ES-I3 (cell line): ENCODE results near the gene PCDHA1.
"Not testable (repeated sequence)": the region's sequence is repeated elsewhere in the genome, so short reads cannot be mapped to it uniquely, and the experiment has no call there.

Experiments
- H3K36me3 ChIP-seq: 2 replicates; pipeline ENCODE4 v1.6.1; 2013; ENCODE audit warnings: mild to moderate bottlenecking, low read length, control low read depth, moderate library complexity; ENCODE audit not compliant: insufficient read depth
- H3K4me1 ChIP-seq: 2 replicates; pipeline ENCODE4 v1.6.1; 2013; ENCODE audit warnings: mild to moderate bottlenecking, control low read depth, low read length; ENCODE audit not compliant: insufficient read depth
- H3K9ac ChIP-seq: 2 replicates; pipeline ENCODE4 v1.6.1; 2013; ENCODE audit warnings: low read depth, mild to moderate bottlenecking, low read length, moderate library complexity
- H3K9me3 ChIP-seq: 2 replicates; pipeline ENCODE4 v1.6.1; 2013; ENCODE audit warnings: mild to moderate bottlenecking, low read length, moderate library complexity; ENCODE audit not compliant: control insufficient read depth, insufficient read depth

Gene PCDHA1

DNA sequence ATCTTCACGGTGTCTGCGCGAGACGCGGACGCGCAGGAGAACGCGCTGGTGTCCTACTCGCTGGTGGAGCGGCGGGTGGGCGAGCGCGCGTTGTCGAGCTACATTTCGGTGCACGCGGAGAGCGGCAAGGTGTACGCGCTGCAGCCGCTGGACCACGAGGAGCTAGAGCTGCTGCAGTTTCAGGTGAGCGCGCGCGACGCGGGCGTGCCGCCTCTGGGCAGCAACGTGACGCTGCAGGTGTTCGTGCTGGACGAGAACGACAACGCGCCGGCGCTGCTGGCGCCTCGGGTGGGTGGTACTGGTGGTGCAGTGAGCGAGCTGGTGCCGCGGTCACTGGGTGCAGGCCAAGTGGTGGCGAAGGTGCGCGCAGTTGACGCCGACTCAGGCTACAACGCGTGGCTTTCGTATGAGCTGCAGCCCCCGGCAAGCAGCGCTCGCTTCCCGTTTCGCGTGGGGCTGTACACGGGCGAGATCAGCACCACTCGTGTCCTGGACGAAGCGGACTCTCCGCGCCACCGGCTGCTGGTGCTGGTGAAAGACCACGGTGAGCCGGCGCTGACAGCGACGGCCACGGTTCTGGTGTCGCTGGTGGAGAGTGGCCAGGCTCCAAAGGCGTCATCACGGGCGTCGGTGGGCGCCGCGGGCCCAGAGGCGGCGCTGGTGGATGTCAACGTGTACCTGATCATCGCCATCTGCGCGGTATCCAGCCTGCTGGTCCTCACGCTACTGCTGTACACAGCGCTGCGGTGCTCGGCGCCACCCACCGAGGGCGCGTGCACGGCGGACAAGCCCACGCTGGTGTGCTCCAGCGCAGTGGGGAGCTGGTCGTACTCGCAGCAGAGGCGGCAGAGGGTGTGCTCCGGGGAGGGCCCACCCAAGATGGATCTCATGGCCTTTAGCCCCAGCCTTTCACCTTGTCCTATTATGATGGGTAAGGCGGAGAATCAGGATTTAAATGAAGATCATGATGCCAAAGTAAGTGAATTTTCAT lies 43.9 kb downstream of the PCDHA1 start:
- H3K9ac ChIP-seq, H3K9me3 ChIP-seq, H3K36me3 ChIP-seq, H3K4me1 ChIP-seq: not testable (repeated sequence)

DNA sequence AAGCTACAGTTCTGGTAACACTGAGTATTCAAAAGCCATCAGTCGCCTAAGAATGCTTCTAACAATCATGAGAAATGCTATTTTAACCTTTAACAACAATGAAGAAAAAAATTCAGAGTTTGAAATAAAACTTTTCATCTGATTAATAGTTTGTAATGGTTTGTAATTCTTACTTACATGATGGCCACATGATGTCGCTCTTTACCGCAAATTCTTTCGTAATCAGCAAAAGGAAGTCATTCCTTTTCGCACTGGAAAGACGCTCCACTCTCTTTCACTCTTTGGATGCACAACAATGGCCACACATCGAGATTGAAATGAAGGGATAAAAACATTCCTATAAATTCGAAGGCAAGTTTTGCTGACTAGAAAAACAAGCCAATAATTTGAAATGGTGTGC lies 48.1 kb downstream of the PCDHA1 start, which contains the start of gene PCDHA7:
Gene PCDHA7 (plus strand): TSS at position 277 of the 400 bp plus-strand sequence. CDS start 115 bp downstream, at position 392.
- Histone ChIP-seq H3K9ac (no peak within 1 kb of the TSS), H3K9me3 (no peaks in the 10 kb centered on the region), H3K4me1 (no peaks in the 10 kb centered on the region), H3K36me3 (no peaks in the 10 kb centered on the region)

DNA sequence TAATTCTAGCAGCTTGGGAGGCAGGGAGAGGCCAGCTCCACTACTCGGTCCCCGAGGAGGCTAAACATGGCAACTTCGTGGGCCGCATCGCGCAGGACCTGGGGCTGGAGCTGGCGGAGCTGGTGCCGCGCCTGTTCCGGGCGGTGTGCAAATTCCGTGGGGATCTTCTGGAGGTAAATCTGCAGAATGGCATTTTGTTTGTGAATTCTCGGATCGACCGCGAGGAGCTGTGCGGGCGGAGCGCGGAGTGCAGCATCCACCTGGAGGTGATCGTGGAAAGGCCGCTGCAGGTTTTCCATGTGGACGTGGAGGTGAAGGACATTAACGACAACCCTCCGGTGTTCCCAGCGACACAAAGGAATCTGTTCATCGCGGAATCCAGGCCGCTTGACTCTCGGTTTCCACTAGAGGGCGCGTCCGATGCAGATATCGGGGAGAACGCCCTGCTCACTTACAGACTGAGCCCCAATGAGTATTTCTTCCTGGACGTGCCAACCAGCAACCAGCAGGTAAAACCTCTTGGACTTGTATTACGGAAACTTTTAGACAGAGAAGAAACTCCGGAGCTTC lies 48.6 kb downstream of the PCDHA1 start:
- not testable (repeated sequence) for H3K36me3 ChIP-seq, H3K4me1 ChIP-seq, H3K9me3 ChIP-seq, H3K9ac ChIP-seq

DNA sequence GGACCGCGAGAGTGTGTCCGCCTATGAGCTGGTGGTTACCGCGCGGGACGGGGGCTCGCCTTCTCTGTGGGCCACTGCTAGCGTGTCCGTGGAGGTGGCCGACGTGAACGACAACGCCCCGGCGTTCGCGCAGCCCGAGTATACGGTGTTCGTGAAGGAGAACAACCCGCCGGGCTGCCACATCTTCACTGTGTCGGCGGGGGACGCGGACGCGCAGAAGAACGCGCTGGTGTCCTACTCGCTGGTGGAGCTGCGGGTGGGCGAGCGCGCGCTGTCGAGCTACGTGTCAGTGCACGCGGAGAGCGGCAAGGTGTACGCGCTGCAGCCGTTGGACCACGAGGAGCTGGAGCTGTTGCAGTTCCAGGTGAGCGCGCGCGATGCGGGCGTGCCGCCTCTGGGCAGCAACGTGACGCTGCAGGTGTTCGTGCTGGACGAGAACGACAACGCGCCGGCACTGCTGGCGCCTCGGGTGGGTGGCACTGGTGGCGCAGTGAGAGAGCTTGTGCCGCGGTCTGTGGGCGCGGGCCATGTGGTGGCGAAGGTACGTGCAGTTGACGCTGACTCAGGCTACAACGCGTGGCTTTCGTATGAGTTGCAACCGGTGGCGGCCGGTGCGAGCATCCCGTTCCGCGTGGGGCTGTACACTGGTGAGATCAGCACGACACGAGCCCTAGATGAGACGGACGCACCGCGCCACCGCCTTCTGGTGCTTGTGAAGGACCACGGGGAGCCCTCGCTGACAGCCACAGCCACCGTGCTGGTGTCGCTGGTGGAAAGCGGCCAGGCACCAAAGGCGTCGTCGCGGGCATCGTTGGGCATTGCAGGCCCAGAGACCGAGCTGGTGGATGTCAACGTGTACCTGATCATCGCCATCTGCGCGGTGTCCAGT lies 49.9 kb downstream of the PCDHA1 start:
- no peak overlapping the region for H3K9ac ChIP-seq
- no peaks in the 10 kb centered on the region for H3K36me3 ChIP-seq
- H3K9me3 ChIP-seq = no peaks in the 10 kb centered on the region
- no peaks in the 10 kb centered on the region for H3K4me1 ChIP-seq

DNA sequence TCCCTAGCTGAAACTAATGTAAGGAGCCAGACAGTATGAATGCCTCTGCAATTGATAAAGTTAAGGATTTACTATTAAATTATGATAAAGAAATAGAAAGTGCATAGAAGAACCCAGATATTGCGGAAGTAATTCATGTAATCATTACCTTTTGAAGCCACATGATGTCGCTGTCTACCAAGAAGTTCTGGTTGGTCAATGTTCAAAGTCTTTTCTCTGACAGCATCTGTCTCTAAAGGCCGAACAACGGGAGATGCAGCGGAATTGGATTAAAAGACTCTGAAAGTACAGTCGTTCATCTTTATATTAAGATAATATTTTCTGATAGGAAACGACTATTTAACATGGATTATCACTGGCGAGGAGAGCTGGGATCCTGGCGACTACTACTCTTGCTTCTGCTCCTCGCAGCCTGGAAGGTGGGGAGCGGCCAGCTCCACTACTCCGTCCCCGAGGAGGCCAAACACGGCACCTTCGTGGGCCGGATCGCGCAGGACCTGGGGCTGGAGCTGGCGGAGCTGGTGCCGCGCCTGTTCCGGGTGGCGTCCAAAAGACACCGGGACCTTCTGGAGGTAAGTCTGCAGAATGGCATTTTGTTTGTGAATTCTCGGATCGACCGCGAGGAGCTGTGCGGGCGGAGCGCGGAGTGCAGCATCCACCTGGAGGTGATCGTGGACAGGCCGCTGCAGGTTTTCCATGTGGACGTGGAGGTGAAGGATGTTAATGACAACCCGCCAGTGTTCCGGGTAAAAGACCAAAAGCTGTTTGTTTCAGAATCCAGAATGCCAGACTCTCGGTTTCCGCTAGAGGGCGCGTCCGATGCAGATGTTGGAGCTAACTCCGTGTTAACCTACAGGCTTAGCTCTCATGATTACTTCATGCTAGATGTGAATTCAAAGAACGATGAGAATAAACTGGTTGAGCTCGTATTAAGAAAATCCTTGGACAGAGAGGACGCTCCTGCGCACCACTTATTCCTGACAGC lies 55.3 kb downstream of the PCDHA1 start, which contains the start of gene PCDHA8:
Gene PCDHA8 (plus strand): TSS at position 210 of the 985 bp plus-strand sequence. CDS start 135 bp downstream, at position 345.
- H3K4me1 ChIP-seq = no peaks in the 10 kb centered on the region
- H3K9ac ChIP-seq = no peak within 1 kb of the TSS; the same call in 1 of the 2 replicates

DNA sequence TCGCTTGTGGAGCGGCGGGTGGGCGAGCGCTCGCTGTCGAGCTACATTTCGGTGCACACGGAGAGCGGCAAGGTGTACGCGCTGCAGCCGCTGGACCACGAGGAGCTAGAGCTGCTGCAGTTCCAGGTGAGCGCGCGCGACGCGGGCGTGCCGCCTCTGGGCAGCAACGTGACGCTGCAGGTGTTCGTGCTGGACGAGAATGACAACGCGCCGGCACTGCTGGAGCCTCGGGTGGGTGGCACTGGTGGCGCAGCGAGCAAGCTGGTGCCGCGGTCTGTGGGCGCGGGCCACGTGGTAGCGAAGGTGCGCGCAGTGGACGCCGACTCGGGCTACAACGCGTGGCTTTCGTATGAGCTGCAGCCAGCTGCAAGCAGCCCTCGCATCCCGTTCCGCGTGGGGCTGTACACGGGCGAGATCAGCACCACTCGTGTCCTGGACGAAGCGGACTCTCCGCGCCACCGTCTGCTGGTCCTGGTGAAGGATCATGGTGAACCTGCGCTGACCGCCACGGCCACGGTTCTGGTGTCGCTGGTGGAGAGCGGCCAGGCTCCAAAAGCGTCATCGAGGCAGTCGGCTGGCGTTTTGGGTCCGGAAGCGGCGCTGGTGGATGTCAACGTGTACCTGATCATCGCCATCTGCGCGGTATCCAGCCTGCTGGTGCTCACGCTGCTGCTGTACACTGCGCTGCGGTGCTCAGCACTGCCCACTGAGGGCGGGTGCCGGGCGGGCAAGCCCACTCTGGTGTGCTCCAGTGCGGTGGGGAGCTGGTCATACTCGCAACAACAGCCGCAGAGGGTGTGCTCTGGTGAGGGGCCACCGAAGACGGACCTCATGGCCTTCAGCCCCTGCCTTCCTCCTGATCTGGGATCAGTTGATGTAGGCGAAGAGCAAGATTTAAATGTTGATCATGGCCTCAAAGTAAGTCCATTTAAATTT lies 57.1 kb downstream of the PCDHA1 start:
- no peak overlapping the region for H3K9ac ChIP-seq

More for the DNA sequence above, 55.3 kb downstream of the PCDHA1 start, which contains the start of gene PCDHA8:
- H3K36me3 ChIP-seq = no peaks in the 10 kb centered on the region
- no peaks in the 10 kb centered on the region for H3K9me3 ChIP-seq

DNA sequence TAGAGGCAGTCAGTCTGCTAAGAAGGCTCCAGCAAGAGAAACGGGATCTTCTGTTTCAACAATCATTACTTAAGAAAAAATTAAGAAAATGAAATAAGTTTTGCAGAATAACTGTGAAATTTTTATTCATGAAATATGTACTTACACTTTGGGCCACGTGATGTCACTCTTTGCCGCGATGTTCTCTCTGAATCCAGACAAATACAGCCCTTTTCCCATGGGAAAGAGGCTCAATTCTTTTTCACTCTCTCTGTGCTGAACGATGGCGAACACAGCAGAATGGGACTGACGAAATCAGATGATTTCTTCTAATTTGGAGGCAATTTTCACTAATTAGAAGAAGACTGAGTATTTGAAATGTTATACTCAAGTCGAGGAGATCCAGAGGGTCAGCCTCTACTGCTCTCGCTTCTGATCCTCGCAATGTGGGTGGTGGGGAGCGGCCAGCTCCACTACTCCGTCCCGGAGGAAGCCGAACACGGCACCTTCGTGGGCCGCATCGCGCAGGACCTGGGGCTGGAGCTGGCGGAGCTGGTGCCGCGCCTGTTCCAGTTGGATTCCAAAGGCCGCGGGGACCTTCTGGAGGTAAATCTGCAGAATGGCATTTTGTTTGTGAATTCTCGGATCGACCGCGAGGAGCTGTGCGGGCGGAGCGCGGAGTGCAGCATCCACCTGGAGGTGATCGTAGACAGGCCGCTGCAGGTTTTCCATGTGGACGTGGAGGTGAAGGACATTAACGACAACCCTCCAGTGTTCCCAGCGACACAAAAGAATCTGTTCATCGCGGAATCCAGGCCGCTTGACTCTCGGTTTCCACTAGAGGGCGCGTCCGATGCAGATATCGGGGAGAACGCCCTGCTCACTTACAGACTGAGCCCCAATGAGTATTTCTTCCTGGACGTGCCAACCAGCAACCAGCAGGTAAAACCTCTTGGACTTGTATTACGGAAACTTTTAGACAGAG lies 62.5 kb downstream of the PCDHA1 start, which contains the start of gene PCDHA9:
Gene PCDHA9 (plus strand): TSS at position 244 of the 964 bp plus-strand sequence. CDS start 114 bp downstream, at position 358.
- not testable (repeated sequence) for H3K9me3 ChIP-seq, H3K9ac ChIP-seq, H3K4me1 ChIP-seq, H3K36me3 ChIP-seq

More for the DNA sequence above, 57.1 kb downstream of the PCDHA1 start:
- Histone ChIP-seq H3K36me3 (no peaks in the 10 kb centered on the region), H3K9me3 (no peaks in the 10 kb centered on the region), H3K4me1 (no peaks in the 10 kb centered on the region)

DNA sequence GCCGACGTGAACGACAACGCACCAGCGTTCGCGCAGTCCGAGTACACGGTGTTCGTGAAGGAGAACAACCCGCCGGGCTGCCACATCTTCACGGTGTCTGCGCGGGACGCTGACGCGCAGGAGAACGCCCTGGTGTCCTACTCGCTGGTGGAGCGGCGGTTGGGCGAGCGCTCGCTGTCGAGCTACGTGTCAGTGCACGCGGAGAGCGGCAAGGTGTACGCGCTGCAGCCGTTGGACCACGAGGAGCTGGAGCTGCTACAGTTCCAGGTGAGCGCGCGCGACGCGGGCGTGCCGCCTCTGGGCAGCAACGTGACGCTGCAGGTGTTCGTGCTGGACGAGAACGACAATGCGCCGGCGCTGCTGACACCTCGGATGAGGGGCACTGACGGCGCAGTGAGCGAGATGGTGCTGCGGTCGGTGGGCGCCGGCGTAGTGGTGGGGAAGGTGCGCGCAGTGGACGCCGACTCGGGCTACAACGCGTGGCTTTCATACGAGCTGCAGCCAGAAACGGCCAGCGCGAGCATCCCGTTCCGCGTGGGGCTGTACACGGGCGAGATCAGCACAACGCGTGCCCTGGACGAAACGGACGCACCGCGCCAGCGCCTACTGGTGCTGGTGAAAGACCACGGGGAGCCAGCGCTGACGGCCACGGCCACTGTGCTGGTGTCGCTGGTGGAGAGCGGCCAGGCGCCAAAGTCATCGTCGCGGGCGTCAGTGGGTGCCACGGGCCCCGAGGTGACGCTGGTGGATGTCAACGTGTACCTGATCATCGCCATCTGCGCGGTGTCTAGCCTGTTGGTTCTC lies 64.1 kb downstream of the PCDHA1 start:
- not testable (repeated sequence) for H3K36me3 ChIP-seq, H3K9ac ChIP-seq, H3K9me3 ChIP-seq, H3K4me1 ChIP-seq

DNA sequence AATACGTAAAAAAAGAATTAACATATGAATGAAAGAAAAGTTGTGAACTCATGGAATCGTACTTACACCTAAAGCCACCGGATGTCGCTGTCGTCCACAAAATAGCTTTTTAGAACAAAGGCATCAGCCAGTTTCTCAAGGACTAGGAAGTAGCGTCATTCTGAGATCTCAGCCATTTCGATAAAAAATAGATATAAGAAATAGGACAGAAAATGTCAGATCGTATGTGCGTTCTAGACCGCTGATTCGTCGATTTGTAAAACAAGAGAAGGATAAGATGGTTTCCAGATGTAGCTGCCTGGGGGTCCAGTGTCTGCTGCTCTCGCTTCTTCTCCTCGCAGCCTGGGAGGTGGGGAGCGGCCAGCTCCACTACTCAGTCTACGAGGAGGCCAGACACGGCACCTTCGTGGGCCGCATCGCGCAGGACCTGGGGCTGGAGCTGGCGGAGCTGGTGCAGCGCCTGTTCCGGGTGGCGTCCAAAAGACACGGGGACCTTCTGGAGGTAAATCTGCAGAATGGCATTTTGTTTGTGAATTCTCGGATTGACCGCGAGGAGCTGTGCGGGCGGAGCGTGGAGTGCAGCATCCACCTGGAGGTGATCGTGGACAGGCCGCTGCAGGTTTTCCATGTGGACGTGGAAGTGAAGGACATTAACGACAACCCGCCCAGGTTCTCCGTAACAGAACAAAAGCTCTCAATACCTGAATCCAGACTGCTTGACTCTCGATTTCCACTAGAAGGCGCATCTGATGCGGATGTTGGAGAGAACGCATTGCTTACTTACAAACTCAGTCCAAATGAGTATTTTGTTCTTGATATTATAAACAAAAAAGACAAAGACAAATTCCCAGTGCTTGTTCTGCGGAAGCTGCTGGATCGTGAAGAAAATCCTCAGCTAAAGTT lies 70.1 kb downstream of the PCDHA1 start, which contains the start of gene PCDHA10:
Gene PCDHA10 (plus strand): TSS at position 126 of the 903 bp plus-strand sequence. CDS start 152 bp downstream, at position 278.
- Histone ChIP-seq H3K4me1 (no peaks in the 10 kb centered on the region), H3K9ac (peak within 1 kb of the TSS; percentile 92), H3K9me3 (no peaks in the 10 kb centered on the region; the same call in 1 of the 2 replicates), H3K36me3 (no peaks in the 10 kb centered on the region)
